Gastrocnemius medialis (tissue), 4 donors: ENCODE results near the gene NME3.

Source experiments
- CTCF ChIP-seq, 5 experiments: fragments of 450-650 bp in 3 of 5; fragments of 200-600 bp in 2 of 5; sonication (generic) in 2 of 5; IDR thresholded peaks in 4 of 5; conservative IDR thresholded peaks in 1 of 5; 1 replicate in 4 of 5; 2 replicates in 1 of 5; pipeline ENCODE4 v1.5.1; 2016 to 2019; ENCODE audit warnings: antibody characterized with exemption in 5 of 5, mild to moderate bottlenecking in 3 of 5, moderate library complexity in 3 of 5
- POLR2A ChIP-seq, 2 donors: fragments of 450-650 bp; IDR thresholded peaks; one replicate each; pipeline ENCODE4 v1.6.1; 2017; ENCODE audit warnings: antibody characterized with exemption in 2 of 2, mild to moderate bottlenecking in 2 of 2, moderate library complexity in 2 of 2

- TF ChIP-seq CTCF (IDR thresholded peaks at IDR 0.05 in 4 of 5, conservative IDR thresholded peaks at IDR 0.05 in 1 of 5) (no peak), POLR2A (IDR thresholded peaks at IDR 0.05) (no peak)
Observed at GRCh38 chr16:1749152-1750117, 21.9 kb downstream of the NME3 start.
